B cell (primary cell): Measurements from ENCODE around the gene CFD. TPM values are rescaled to one million over a fixed set of nuclear protein-coding genes. Genes with fewer than 3 reads are reported as not detected.

Experiments
- ATAC-seq: fragments of 200-7000 bp; cut with Tn5 transposase; one replicate; pipeline ENCODE4 v1.10.0; 2021; ENCODE audit warnings: low read depth, mild to moderate bottlenecking, moderate number of reproducible peaks, moderate library complexity
- CTCF ChIA-PET: fragments of 350-600 bp; sonication (Branson Sonifier 250); formaldehyde crosslinking; loops from one replicate; lab custom pipeline; 2021; ENCODE audit warnings: antibody characterized with exemption, inconsistent platforms; lab: Charles Lee
- POLR2A ChIA-PET: fragments of 350-600 bp; sonication (Branson Sonifier 250); formaldehyde crosslinking; loops from one replicate; lab custom pipeline; 2021; ENCODE audit warnings: antibody characterized with exemption; lab: Charles Lee
- DNase-seq: peaks from one replicate; pipeline ENCODE4 v3.0.0; 2013
- H2AFZ ChIP-seq: 2 replicates; pipeline ENCODE4 v1.6.1; 2012; ENCODE audit warnings: mild to moderate bottlenecking, low read depth, low read length; ENCODE audit not compliant: insufficient read depth, poor library complexity, severe bottlenecking
- H3K27ac ChIP-seq, 2 donors: 1 replicate in 1 of 2; 2 replicates in 1 of 2; pipeline ENCODE4 v1.5.1; 2012 to 2013; ENCODE audit warnings: low read length in 2 of 2, mild to moderate bottlenecking in 2 of 2, moderate library complexity in 1 of 2
- H3K27me3 ChIP-seq, 4 experiments: fragments of 200-600 bp in 1 of 4; sonication (generic) in 1 of 4; replicated peaks in 1 of 4; 1 replicate in 2 of 4; 2 replicates in 2 of 4; pipeline versions ENCODE4 v1.6.1 to v1.7.0; 2013 to 2016; ENCODE audit warnings: low read length in 3 of 4, mild to moderate bottlenecking in 2 of 4, mixed read lengths in 1 of 4, moderate library complexity in 1 of 4; ENCODE audit not compliant: insufficient read depth in 4 of 4, control insufficient read depth in 3 of 4; ENCODE audit errors: control extremely low read depth in 1 of 4
- H3K36me3 ChIP-seq, 2 experiments: replicated peaks in 1 of 2; 1 replicate in 1 of 2; 2 replicates in 1 of 2; pipeline versions ENCODE4 v1.6.1 to v1.7.1; 2013; ENCODE audit warnings: low read length in 1 of 2; ENCODE audit not compliant: insufficient read depth in 2 of 2, control insufficient read depth in 1 of 2; ENCODE audit errors: control extremely low read depth in 1 of 2, extremely low read depth in 1 of 2
- H3K4me1 ChIP-seq, 2 donors: fragments of 200-600 bp in 1 of 2; sonication (generic) in 1 of 2; 1 replicate in 1 of 2; 2 replicates in 1 of 2; pipeline versions ENCODE4 v1.5.1 to v1.6.1; 2013 to 2017; ENCODE audit warnings: low read length in 2 of 2; ENCODE audit not compliant: control insufficient read depth in 2 of 2, insufficient read depth in 2 of 2
- H3K4me2 ChIP-seq: replicated peaks from 2 replicates; pipeline ENCODE3; 2012; ENCODE audit warnings: mild to moderate bottlenecking, low read depth, low read length; ENCODE audit not compliant: poor library complexity, severe bottlenecking
- H3K4me3 ChIP-seq, 5 experiments: fragments of 200-600 bp in 1 of 5; sonication (generic) in 1 of 5; 1 replicate in 3 of 5; 2 replicates in 2 of 5; pipeline versions ENCODE4 v1.5.1 to v1.7.0; 2011 to 2016; ENCODE audit warnings: low read length in 4 of 5, mild to moderate bottlenecking in 4 of 5, low read depth in 2 of 5, control low read depth in 1 of 5, moderate library complexity in 1 of 5; ENCODE audit not compliant: insufficient read depth in 1 of 5; ENCODE audit errors: control extremely low read depth in 1 of 5, extremely low read depth in 1 of 5
- H3K79me2 ChIP-seq: fragments of 200-600 bp; sonication (generic); one replicate; pipeline ENCODE4 v1.6.0; 2016; ENCODE audit warnings: low read length; ENCODE audit not compliant: control insufficient read depth, insufficient read depth
- H3K9ac ChIP-seq: fragments of 200-600 bp; sonication (generic); 2 replicates; pipeline ENCODE4 v1.6.1; 2017; ENCODE audit warnings: mild to moderate bottlenecking, low read length, moderate library complexity
- H3K9me3 ChIP-seq, 3 donors: one replicate each; pipeline versions ENCODE4 v1.6.1 to v1.7.1; 2013; ENCODE audit warnings: low read length in 2 of 3; ENCODE audit not compliant: control insufficient read depth in 2 of 3, insufficient read depth in 1 of 3; ENCODE audit errors: control extremely low read depth in 1 of 3
- H4K20me1 ChIP-seq: 2 replicates; pipeline ENCODE4 v1.6.0; 2012; ENCODE audit warnings: mild to moderate bottlenecking, low read length; ENCODE audit not compliant: insufficient read depth, control insufficient read depth, poor library complexity, severe bottlenecking
- H3K27ac Mint-ChIP-seq: one replicate; pipeline ENCODE4 v1.8.0; 2021; ENCODE audit warnings: mixed read lengths
- H3K27me3 Mint-ChIP-seq: one replicate; pipeline ENCODE4 v1.8.0; 2021; ENCODE audit warnings: mixed read lengths
- H3K4me1 Mint-ChIP-seq: one replicate; pipeline ENCODE4 v1.8.0; 2021; ENCODE audit warnings: mixed read lengths
- H3K4me3 Mint-ChIP-seq: one replicate; pipeline ENCODE4 v1.8.0; 2021; ENCODE audit warnings: mixed read lengths
- H3K9me3 Mint-ChIP-seq: one replicate; pipeline ENCODE4 v1.8.0; 2022; ENCODE audit warnings: mixed read lengths; ENCODE audit not compliant: insufficient read depth
- EZH2 ChIP-seq: IDR thresholded peaks from 2 replicates; pipeline ENCODE4 v1.6.1; 2012; ENCODE audit warnings: borderline replicate concordance, low read depth, mild to moderate bottlenecking, moderate library complexity, low read length; ENCODE audit not compliant: insufficient read depth, poor library complexity, severe bottlenecking
- WGBS: methylation state at CpG from one replicate; pipeline ENCODE4 v1.1.5; 2013; ENCODE audit warnings: missing lambda C conversion rate; ENCODE audit not compliant: insufficient coverage; 5-methylcytosine and 5-hydroxymethylcytosine counted together
- intact Hi-C: fragments of 100-400 bp; cut with micrococcal nuclease; formaldehyde crosslinking; loops from one replicate; pipeline ENCODE4 v1.10.0; 2022
- polyA plus RNA-seq: library from polyadenylated mRNA; depleted of rRNA; stranded (reverse); fragments of >200 nt; gene quantifications from 2 replicates; pipeline ENCODE4 v1.2.3, GENCODE V29; 2012
- total RNA-seq, 2 donors: library from RNA; stranded (reverse); fragments of 120-200 nt in 1 of 2; gene quantifications; 1 replicate in 1 of 2; 2 replicates in 1 of 2; pipeline versions ENCODE4 v1.2.3 to v1.2.4, GENCODE V29; 2013 to 2022
- TF ChIP-seq, protein P1 (sequence below): fragments of 200-600 bp; IDR thresholded peaks from one replicate; pipeline ENCODE4 v1.8.0; 2022; ENCODE audit warnings: antibody characterized with exemption, mild to moderate bottlenecking

The CFD gene
- total and polyA plus RNA-seq, 2 donors (not counting 1 experiment from before 2014, with no cell fraction given) = 0.79 to 6.6 TPM

DNA sequence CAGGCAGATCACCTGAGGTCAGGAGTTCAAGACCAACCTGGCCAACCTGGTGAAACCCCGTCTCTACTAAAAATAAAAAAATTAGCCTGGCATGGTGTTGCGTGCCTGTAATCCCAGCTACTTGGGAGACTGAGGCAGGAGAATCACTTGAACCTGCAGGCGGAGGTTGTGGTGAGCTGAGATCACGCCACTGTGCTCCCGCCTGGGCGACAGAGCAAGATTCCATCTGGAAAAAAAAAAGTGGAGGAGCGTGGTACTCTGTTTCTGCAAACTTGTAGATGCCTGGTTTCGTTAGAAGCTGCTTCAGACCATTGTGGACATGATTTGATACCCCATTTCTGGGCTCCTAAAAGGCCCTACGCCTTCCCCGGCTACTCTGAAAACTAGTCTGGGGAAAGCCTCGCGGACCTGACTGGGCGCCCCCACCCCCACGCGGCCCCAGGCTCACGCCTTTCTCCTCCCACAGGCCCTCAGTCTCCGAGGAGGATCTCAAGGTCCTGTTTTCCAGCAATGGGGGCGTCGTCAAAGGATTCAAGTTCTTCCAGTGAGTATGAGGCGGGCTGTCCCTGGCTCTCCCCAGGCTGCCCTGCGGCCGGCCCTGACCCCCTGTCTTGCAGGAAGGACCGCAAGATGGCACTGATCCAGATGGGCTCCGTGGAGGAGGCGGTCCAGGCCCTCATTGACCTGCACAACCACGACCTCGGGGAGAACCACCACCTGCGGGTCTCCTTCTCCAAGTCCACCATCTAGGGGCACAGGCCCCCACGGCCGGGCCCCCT is 49.2 kb upstream of the CFD start:
- ATAC-seq (no peak), DNase-seq (no peak)
- no peak for TF ChIP-seq EZH2
- TF ChIP-seq, protein P1, sequence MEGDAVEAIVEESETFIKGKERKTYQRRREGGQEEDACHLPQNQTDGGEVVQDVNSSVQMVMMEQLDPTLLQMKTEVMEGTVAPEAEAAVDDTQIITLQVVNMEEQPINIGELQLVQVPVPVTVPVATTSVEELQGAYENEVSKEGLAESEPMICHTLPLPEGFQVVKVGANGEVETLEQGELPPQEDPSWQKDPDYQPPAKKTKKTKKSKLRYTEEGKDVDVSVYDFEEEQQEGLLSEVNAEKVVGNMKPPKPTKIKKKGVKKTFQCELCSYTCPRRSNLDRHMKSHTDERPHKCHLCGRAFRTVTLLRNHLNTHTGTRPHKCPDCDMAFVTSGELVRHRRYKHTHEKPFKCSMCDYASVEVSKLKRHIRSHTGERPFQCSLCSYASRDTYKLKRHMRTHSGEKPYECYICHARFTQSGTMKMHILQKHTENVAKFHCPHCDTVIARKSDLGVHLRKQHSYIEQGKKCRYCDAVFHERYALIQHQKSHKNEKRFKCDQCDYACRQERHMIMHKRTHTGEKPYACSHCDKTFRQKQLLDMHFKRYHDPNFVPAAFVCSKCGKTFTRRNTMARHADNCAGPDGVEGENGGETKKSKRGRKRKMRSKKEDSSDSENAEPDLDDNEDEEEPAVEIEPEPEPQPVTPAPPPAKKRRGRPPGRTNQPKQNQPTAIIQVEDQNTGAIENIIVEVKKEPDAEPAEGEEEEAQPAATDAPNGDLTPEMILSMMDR = no peak
- Histone ChIP-seq H3K4me2 (no peak overlapping the region), H3K27me3 (no peaks in the 10 kb centered on the region), H3K27ac (no peak overlapping the region), H3K4me3 (no peak overlapping the region), H3K9ac (no peak overlapping the region), H3K4me1 (no peaks in the 10 kb centered on the region), H3K9me3 (peaks cover 0 to 3% (median 0%) of the 10 kb centered on the region in 3 donors), H4K20me1 (peaks cover 74% of the 10 kb centered on the region), H3K36me3 (peaks cover 6 to 63% of the 10 kb centered on the region in 2 experiments), H3K79me2 (peaks cover 29% of the 10 kb centered on the region), H2AFZ (no peak overlapping the region)
- Mint-ChIP-seq H3K4me1 (no peaks in the 10 kb centered on the region), H3K4me3 (no peak overlapping the region), H3K27me3 (no peaks in the 10 kb centered on the region), H3K27ac (no peak overlapping the region), H3K9me3 (no peaks in the 10 kb centered on the region)
- ChIA-PET POLR2A (no interaction called here), CTCF (no interaction called here)
- WGBS = 94% methylated on average over 30 of the region's 30 CpGs
- intact Hi-C loops = no loop called here

DNA sequence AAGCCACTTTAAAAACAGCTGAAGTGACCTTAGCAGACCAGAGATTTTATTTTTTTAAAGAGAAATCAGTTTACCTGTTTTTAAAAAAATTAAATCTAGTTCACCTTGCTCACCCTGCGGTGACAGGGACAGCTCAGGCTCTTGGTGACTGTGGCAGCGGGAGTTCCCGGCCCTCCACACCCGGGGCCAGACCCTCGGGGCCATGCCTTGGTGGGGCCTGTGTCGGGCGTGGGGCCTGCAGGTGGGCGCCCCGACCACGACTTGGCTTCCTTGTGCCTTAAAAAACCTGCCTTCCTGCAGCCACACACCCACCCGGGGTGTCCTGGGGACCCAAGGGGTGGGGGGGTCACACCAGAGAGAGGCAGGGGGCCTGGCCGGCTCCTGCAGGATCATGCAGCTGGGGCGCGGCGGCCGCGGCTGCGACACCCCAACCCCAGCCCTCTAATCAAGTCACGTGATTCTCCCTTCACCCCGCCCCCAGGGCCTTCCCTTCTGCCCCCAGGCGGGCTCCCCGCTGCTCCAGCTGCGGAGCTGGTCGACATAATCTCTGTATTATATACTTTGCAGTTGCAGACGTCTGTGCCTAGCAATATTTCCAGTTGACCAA is 48.5 kb upstream of the CFD start:
- WGBS = 94% methylated on average over 12 of the region's 25 CpGs
- Histone ChIP-seq H3K27ac (no peak overlapping the region), H3K9ac (no peak overlapping the region), H3K4me1 (no peaks in the 10 kb centered on the region), H3K4me3 (no peak overlapping the region), H3K4me2 (no peak overlapping the region), H3K79me2 (peaks cover 22% of the 10 kb centered on the region), H3K36me3 (peaks cover 6 to 61% of the 10 kb centered on the region in 2 experiments), H4K20me1 (peaks cover 66% of the 10 kb centered on the region), H3K27me3 (no peaks in the 10 kb centered on the region), H2AFZ (no peak overlapping the region), H3K9me3 (peaks cover 0 to 3% (median 0%) of the 10 kb centered on the region in 3 donors)
- Mint-ChIP-seq H3K27me3 (no peaks in the 10 kb centered on the region), H3K27ac (no peak overlapping the region), H3K4me1 (no peaks in the 10 kb centered on the region), H3K4me3 (no peak overlapping the region), H3K9me3 (no peaks in the 10 kb centered on the region)
- POLR2A ChIA-PET = interaction anchor here (0.5 kb wide), 1 partner anchor 9 kb away, joined by 7 read pairs; no protein-coding TSS in a partner anchor
- no peak for TF ChIP-seq EZH2
- TF ChIP-seq, protein P1 = no peak
- ATAC-seq (no peak), DNase-seq (no peak)
- intact Hi-C loops = no loop called here
- CTCF ChIA-PET = no interaction called here
